ENCODE measurements around the gene MYO3B. TPM values are rescaled to one million over a fixed set of nuclear protein-coding genes. Genes with fewer than 3 reads are reported as not detected.
"Not testable (repeated sequence)": the region's sequence is repeated elsewhere in the genome, so short reads cannot be mapped to it uniquely, and the experiment has no call there.

MYO3B gene
- total RNA-seq, 5 donors from 2014 or later (not counting 1 experiment from before 2014, with no cell fraction given) = 0.26 to 0.28 TPM; not detected in 3

GRCh38 chr2:170433448-170433847 lies 255.5 kb downstream of the MYO3B start:
- ChIA-PET POLR2A (no interaction called here), CTCF (no interaction called here)
- Histone ChIP-seq H3K27me3 (replicated peaks in 1 of 2; ENCODE audit: control insufficient read depth in 2 of 2, extremely low read depth in 1 of 2, insufficient read depth in 2 of 2, low read length in 1 of 2) (no peaks in the 10 kb centered on the region), H3K36me3 (ENCODE audit: control insufficient read depth in 2 of 2, extremely low read depth in 1 of 2, insufficient read depth in 1 of 2, low read length in 1 of 2) (no peaks in the 10 kb centered on the region), H3K27ac (ENCODE audit: low read length) (no peak overlapping the region), H3K4me1 (ENCODE audit: control insufficient read depth in 1 of 2, extremely low read depth in 1 of 2, insufficient read depth in 2 of 2, low read length in 2 of 2) (peaks cover 23 to 32% of the 10 kb centered on the region in 2 experiments), H3K4me3 (ENCODE audit: control insufficient read depth in 1 of 2, extremely low read depth in 1 of 2, low read length in 1 of 2) (no peak overlapping the region), H3K9me3 (no peaks in the 10 kb centered on the region)
- Mint-ChIP-seq H3K36me3 (no peaks in the 10 kb centered on the region), H3K9me3 (no peaks in the 10 kb centered on the region), H3K4me1 (peaks cover 28 to 39% (median 30%) of the 10 kb centered on the region in 3 donors), H3K27ac (no peak overlapping the region), H3K27me3 (peaks cover 3% of the 10 kb centered on the region in 2 donors), H3K4me3 (no peak overlapping the region)
- ATAC-seq (replicated peaks in 1 of 4) = no peak
- 100% methylated on average over 1 of the region's 2 CpGs for WGBS (ENCODE audit: insufficient coverage)
- no peak for DNase-seq

DNA sequence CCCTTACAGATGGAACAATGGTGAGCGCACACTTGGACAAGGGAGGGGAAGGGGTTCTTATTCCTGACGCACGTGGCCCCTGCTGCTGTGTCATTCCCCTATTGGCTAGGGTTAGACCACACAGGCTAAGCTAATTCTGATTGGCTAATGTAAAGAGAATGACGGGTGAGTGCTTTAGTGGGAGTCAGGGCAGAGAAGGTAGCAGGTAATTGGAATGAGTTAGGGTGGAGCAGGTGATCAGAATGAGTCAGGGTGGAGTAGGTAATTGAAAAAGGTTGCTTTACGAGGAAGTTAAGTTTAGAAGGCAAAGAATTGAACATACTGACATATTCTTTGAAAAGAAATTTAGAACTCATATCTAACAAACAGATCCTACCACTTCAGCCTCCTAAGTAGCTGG lies 256.4 kb downstream of the MYO3B start:
- H3K9me3 ChIP-seq; H3K27ac Mint-ChIP-seq; DNase-seq; CTCF ChIA-PET; ATAC-seq (replicated peaks in 1 of 4); H3K27ac ChIP-seq (ENCODE audit: low read length); H3K9me3 Mint-ChIP-seq; H3K36me3 Mint-ChIP-seq; POLR2A ChIA-PET; H3K27me3 ChIP-seq (replicated peaks in 1 of 2; ENCODE audit: control insufficient read depth in 2 of 2, extremely low read depth in 1 of 2, insufficient read depth in 2 of 2, low read length in 1 of 2); H3K4me3 Mint-ChIP-seq; H3K27me3 Mint-ChIP-seq; H3K36me3 ChIP-seq (ENCODE audit: control insufficient read depth in 2 of 2, extremely low read depth in 1 of 2, insufficient read depth in 1 of 2, low read length in 1 of 2); H3K4me3 ChIP-seq (ENCODE audit: control insufficient read depth in 1 of 2, extremely low read depth in 1 of 2, low read length in 1 of 2): not testable (repeated sequence)
- peaks cover 28 to 39% (median 30%) of the 10 kb centered on the region in 3 donors for H3K4me1 Mint-ChIP-seq
- WGBS (ENCODE audit: insufficient coverage) = 100% methylated on average over 2 of the region's 5 CpGs
- H3K4me1 ChIP-seq (ENCODE audit: control insufficient read depth in 1 of 2, extremely low read depth in 1 of 2, insufficient read depth in 2 of 2, low read length in 2 of 2) = peaks cover 23 to 32% of the 10 kb centered on the region in 2 experiments

DNA sequence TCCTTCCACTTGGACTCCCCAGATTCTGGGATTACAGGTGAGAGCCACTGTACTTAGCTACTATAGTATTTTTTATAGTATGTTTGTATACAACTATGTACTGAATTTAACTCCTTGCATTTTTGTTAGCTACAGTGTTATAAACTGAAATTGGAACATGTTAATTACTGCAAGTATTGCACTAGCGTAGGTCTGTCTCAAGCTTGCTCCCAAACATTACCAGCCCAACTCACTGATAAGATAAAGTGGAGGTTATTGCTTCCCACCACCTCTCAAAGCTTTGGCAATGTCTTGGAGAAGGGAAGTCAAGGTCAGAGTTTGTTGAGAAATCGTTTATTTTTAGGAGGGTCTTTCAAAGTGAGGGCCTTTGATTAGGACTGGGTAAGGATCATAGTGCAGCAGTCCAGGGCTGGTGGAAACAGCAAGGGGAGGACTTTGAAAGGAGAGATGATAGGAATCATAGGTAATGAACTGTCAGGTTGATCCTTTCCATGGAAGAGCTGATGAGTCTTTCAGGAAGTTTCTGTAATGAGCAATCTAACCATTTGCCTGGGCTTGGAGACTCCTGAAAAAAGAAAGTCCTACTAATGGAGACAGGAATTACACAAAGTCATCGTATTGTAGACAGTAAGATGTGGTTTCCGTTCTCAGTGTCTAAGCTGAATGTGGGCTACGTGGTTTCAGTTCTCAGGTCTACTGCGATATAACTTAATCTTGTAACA lies 257.1 kb downstream of the MYO3B start:
- Mint-ChIP-seq H3K9me3 (no peaks in the 10 kb centered on the region), H3K27me3 (peaks cover 3% of the 10 kb centered on the region in 2 donors), H3K27ac (no peak overlapping the region), H3K4me1 (peaks cover 28 to 39% (median 30%) of the 10 kb centered on the region in 3 donors), H3K4me3 (peak overlapping the region; percentile 52 to 59 (median 56)), H3K36me3 (no peaks in the 10 kb centered on the region)
- Histone ChIP-seq H3K4me1 (ENCODE audit: control insufficient read depth in 1 of 2, extremely low read depth in 1 of 2, insufficient read depth in 2 of 2, low read length in 2 of 2) (peaks cover 23 to 32% of the 10 kb centered on the region in 2 experiments), H3K27ac (ENCODE audit: low read length) (no peak overlapping the region), H3K4me3 (ENCODE audit: control insufficient read depth in 1 of 2, extremely low read depth in 1 of 2, low read length in 1 of 2) (no peak overlapping the region), H3K36me3 (ENCODE audit: control insufficient read depth in 2 of 2, extremely low read depth in 1 of 2, insufficient read depth in 1 of 2, low read length in 1 of 2) (no peaks in the 10 kb centered on the region), H3K27me3 (replicated peaks in 1 of 2; ENCODE audit: control insufficient read depth in 2 of 2, extremely low read depth in 1 of 2, insufficient read depth in 2 of 2, low read length in 1 of 2) (no peaks in the 10 kb centered on the region), H3K9me3 (no peaks in the 10 kb centered on the region)
- DNase-seq = peak in 1 of 35 experiments; percentile 53
- ChIA-PET POLR2A (no interaction called here), CTCF (interaction anchor here (0.6 to 1.5 kb wide), 2 partner anchors 26 to 60 kb away, joined by 3 to 5 read pairs; no protein-coding TSS in a partner anchor)
- 0% methylated on average over 1 of the region's 6 CpGs for WGBS (ENCODE audit: insufficient coverage)
- ATAC-seq (replicated peaks in 1 of 4) = peak; percentile 66 to 82 (median 71)

GRCh38 chr2:170436077-170436943 lies 258.4 kb downstream of the MYO3B start:
- POLR2A ChIA-PET = no interaction called here
- H3K27ac Mint-ChIP-seq = peak overlapping the region in 1 of 2 donors; percentile 17

DNA sequence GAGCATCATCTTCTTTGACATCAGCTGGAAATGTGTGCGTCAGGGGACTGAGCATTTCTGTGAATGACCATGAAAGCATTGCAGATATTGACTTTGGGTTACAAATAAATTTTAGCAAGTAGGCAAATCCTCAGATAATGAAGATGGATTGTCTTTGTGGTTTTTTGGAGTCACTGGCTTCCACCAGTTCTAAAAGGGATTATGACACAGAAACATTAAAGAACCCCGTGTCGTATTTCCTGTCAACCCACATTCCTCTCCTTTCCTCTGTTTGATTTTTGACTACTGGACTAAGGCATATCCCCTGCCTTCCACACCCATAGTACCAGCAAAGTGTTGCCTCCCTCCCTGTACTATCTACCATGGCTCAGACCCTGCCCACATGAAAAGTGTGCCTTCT lies 268.1 kb downstream of the MYO3B start:
- DNase-seq = no peak
- Mint-ChIP-seq H3K4me3 (no peak overlapping the region), H3K36me3 (no peaks in the 10 kb centered on the region), H3K9me3 (no peaks in the 10 kb centered on the region), H3K27me3 (peaks cover 13 to 16% of the 10 kb centered on the region in 2 donors), H3K4me1 (no peaks in the 10 kb centered on the region), H3K27ac (peak overlapping the region in 1 of 2 donors; percentile 25)
- Histone ChIP-seq H3K27ac (ENCODE audit: low read length) (no peak overlapping the region), H3K4me3 (ENCODE audit: control insufficient read depth in 1 of 2, extremely low read depth in 1 of 2, low read length in 1 of 2) (no peak overlapping the region), H3K9me3 (no peaks in the 10 kb centered on the region), H3K4me1 (ENCODE audit: control insufficient read depth in 1 of 2, extremely low read depth in 1 of 2, insufficient read depth in 2 of 2, low read length in 2 of 2) (no peaks in the 10 kb centered on the region), H3K36me3 (ENCODE audit: control insufficient read depth in 2 of 2, extremely low read depth in 1 of 2, insufficient read depth in 1 of 2, low read length in 1 of 2) (no peaks in the 10 kb centered on the region), H3K27me3 (replicated peaks in 1 of 2; ENCODE audit: control insufficient read depth in 2 of 2, extremely low read depth in 1 of 2, insufficient read depth in 2 of 2, low read length in 1 of 2) (no peaks in the 10 kb centered on the region)
- 70% methylated on average over 3 of the region's 3 CpGs for WGBS (ENCODE audit: insufficient coverage)
- ATAC-seq (replicated peaks in 1 of 4) = no peak
- ChIA-PET CTCF (no interaction called here), POLR2A (no interaction called here)

More at GRCh38 chr2:170436077-170436943, 258.4 kb downstream of the MYO3B start:
- Histone ChIP-seq H3K4me1 (ENCODE audit: control insufficient read depth in 1 of 2, extremely low read depth in 1 of 2, insufficient read depth in 2 of 2, low read length in 2 of 2) (peaks cover 23 to 32% of the 10 kb centered on the region in 2 experiments), H3K36me3 (ENCODE audit: control insufficient read depth in 2 of 2, extremely low read depth in 1 of 2, insufficient read depth in 1 of 2, low read length in 1 of 2) (no peaks in the 10 kb centered on the region), H3K9me3 (no peaks in the 10 kb centered on the region), H3K4me3 (ENCODE audit: control insufficient read depth in 1 of 2, extremely low read depth in 1 of 2, low read length in 1 of 2) (no peak overlapping the region), H3K27ac (ENCODE audit: low read length) (peak overlapping the region; percentile 23), H3K27me3 (replicated peaks in 1 of 2; ENCODE audit: control insufficient read depth in 2 of 2, extremely low read depth in 1 of 2, insufficient read depth in 2 of 2, low read length in 1 of 2) (no peaks in the 10 kb centered on the region)
- CTCF ChIA-PET = interaction anchor here (0.6 to 1.5 kb wide), 2 partner anchors 8 to 27 kb away, joined by 4 to 5 read pairs; no protein-coding TSS in a partner anchor
- Mint-ChIP-seq H3K4me3 (peak overlapping the region in 1 of 3 donors; percentile 59), H3K4me1 (peaks cover 28 to 39% (median 30%) of the 10 kb centered on the region in 3 donors), H3K9me3 (no peaks in the 10 kb centered on the region), H3K27me3 (peaks cover 6% of the 10 kb centered on the region in 2 donors), H3K36me3 (no peaks in the 10 kb centered on the region)
- peak in 2 of 35 experiments; percentile 0 to 14 for DNase-seq
- peak in 1 of 4 experiments; percentile 32 for ATAC-seq (replicated peaks in 1 of 4)
- 20% methylated on average over 1 of the region's 5 CpGs for WGBS (ENCODE audit: insufficient coverage)

DNA sequence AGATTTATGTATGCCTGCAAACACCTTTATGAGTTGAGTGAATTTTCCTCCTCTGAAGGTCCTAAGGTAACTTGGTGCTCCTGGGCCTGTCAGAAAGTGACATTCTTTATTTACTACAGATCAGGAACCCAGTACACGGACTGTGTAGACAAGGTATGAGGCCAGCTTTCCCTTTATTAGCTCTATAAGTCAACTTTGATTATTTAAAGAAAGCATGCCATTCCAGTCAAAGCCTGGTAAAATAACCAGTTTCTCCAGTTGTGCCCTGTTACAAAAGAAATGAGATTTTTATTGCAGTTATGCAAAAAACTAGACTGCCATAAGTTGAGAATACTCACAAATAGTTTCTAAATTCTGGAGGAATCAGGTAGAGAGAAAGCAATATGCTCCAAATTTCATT lies 271.1 kb downstream of the MYO3B start:
- H3K36me3 ChIP-seq (ENCODE audit: control insufficient read depth in 2 of 2, extremely low read depth in 1 of 2, insufficient read depth in 1 of 2, low read length in 1 of 2) = no peaks in the 10 kb centered on the region
- ChIA-PET POLR2A (no interaction called here), CTCF (no interaction called here)
- Mint-ChIP-seq H3K4me3 (no peak overlapping the region), H3K36me3 (no peaks in the 10 kb centered on the region), H3K4me1 (no peaks in the 10 kb centered on the region), H3K27me3 (peaks cover 3 to 11% of the 10 kb centered on the region in 2 donors), H3K27ac (no peak overlapping the region), H3K9me3 (no peaks in the 10 kb centered on the region)
- H3K27me3 ChIP-seq (replicated peaks in 1 of 2; ENCODE audit: control insufficient read depth in 2 of 2, extremely low read depth in 1 of 2, insufficient read depth in 2 of 2, low read length in 1 of 2) = no peaks in the 10 kb centered on the region
- no peaks in the 10 kb centered on the region for H3K9me3 ChIP-seq
- H3K27ac ChIP-seq (ENCODE audit: low read length) = no peak overlapping the region
- WGBS (ENCODE audit: insufficient coverage) = no CpG with 5 or more reads among the region's 1 CpG
- no peak for DNase-seq
- H3K4me1 ChIP-seq (ENCODE audit: control insufficient read depth in 1 of 2, extremely low read depth in 1 of 2, insufficient read depth in 2 of 2, low read length in 2 of 2) = no peaks in the 10 kb centered on the region
- H3K4me3 ChIP-seq (ENCODE audit: control insufficient read depth in 1 of 2, extremely low read depth in 1 of 2, low read length in 1 of 2) = no peak overlapping the region
- ATAC-seq (replicated peaks in 1 of 4) = no peak
